ENCODE measurements around the gene CGB7. TPM values are rescaled to one million over a fixed set of nuclear protein-coding genes. Genes with fewer than 3 reads are reported as not detected.

CGB7 gene
- total RNA-seq, 1 donor from 2014 or later: not detected

- Mint-ChIP-seq H3K27me3 (ENCODE audit: insufficient read depth, low read depth) (no peaks in the 10 kb centered on the region), H3K9me3 (no peaks in the 10 kb centered on the region), H3K4me3 (no peak overlapping the region), H3K27ac (no peak overlapping the region), H3K4me1 (no peaks in the 10 kb centered on the region), H3K36me3 (peaks cover 13% of the 10 kb centered on the region)
- TF ChIP-seq EZH2 (IDR thresholded peaks at IDR 0.05) (no peak), EZH2phosphoT487 (IDR thresholded peaks at IDR 0.05) (no peak), CTCF (IDR thresholded peaks at IDR 0.05) (no peak)
- H3F3A ChIP-seq (ENCODE audit: low read depth): no peaks in the 10 kb centered on the region
- H3K9ac ChIP-seq: no peak overlapping the region
- DNase-seq (ENCODE audit: low spot score): no peak
- no peaks in the 10 kb centered on the region for H3K79me2 ChIP-seq (ENCODE audit: low read depth)
- H3K36me3 ChIP-seq: no peaks in the 10 kb centered on the region
- H3K4me1 ChIP-seq: no peaks in the 10 kb centered on the region
- no peak overlapping the region for H3K27ac ChIP-seq
- H2AFZ ChIP-seq (replicated peaks): no peak overlapping the region
- H4K20me1 ChIP-seq (ENCODE audit: low read depth): no peaks in the 10 kb centered on the region
- no peak overlapping the region for H3K4me2 ChIP-seq
- H3K27me3 ChIP-seq: no peaks in the 10 kb centered on the region
- H3K9me3 ChIP-seq (ENCODE audit: low read depth): no peaks in the 10 kb centered on the region
- H3K4me3 ChIP-seq: no peak overlapping the region
These were observed 47.7 kb downstream of the CGB7 start for GRCh38 chr19:49009828-49010227.

- no peaks in the 10 kb centered on the region for H3K36me3 ChIP-seq
- Mint-ChIP-seq H3K27ac (no peak overlapping the region), H3K4me3 (no peak overlapping the region), H3K36me3 (peaks cover 12% of the 10 kb centered on the region), H3K27me3 (ENCODE audit: insufficient read depth, low read depth) (no peaks in the 10 kb centered on the region), H3K4me1 (no peaks in the 10 kb centered on the region), H3K9me3 (no peaks in the 10 kb centered on the region)
- no peak overlapping the region for H2AFZ ChIP-seq (replicated peaks)
- no peak overlapping the region for H3K4me3 ChIP-seq
- H3K4me1 ChIP-seq: no peaks in the 10 kb centered on the region
- H3K79me2 ChIP-seq (ENCODE audit: low read depth): no peaks in the 10 kb centered on the region
- H3K9ac ChIP-seq: no peak overlapping the region
- H3K9me3 ChIP-seq (ENCODE audit: low read depth): no peaks in the 10 kb centered on the region
- H3K27ac ChIP-seq: no peak overlapping the region
- H3F3A ChIP-seq (ENCODE audit: low read depth): no peaks in the 10 kb centered on the region
- TF ChIP-seq CTCF (IDR thresholded peaks at IDR 0.05): no peak
- TF ChIP-seq EZH2phosphoT487 (IDR thresholded peaks at IDR 0.05): no peak
- no peak for TF ChIP-seq EZH2 (IDR thresholded peaks at IDR 0.05)
- H3K4me2 ChIP-seq: no peak overlapping the region
- H4K20me1 ChIP-seq (ENCODE audit: low read depth): no peaks in the 10 kb centered on the region
- no peaks in the 10 kb centered on the region for H3K27me3 ChIP-seq
- no peak for DNase-seq (ENCODE audit: low spot score)
These were observed 50.6 kb downstream of the CGB7 start for GRCh38 chr19:49006905-49007304.

- Mint-ChIP-seq H3K36me3 (peaks cover 9% of the 10 kb centered on the region), H3K27ac (no peak overlapping the region), H3K9me3 (no peaks in the 10 kb centered on the region), H3K27me3 (ENCODE audit: insufficient read depth, low read depth) (peaks cover 2% of the 10 kb centered on the region), H3K4me1 (peaks cover under 1% of the 10 kb centered on the region), H3K4me3 (no peak overlapping the region)
- Histone ChIP-seq H3K4me3 (no peak overlapping the region), H3K27me3 (no peaks in the 10 kb centered on the region), H3K79me2 (ENCODE audit: low read depth) (peaks cover 7% of the 10 kb centered on the region), H2AFZ (replicated peaks) (no peak overlapping the region), H3K36me3 (no peaks in the 10 kb centered on the region), H4K20me1 (ENCODE audit: low read depth) (no peaks in the 10 kb centered on the region), H3K9me3 (ENCODE audit: low read depth) (no peaks in the 10 kb centered on the region), H3K4me1 (no peaks in the 10 kb centered on the region), H3K27ac (no peak overlapping the region), H3F3A (ENCODE audit: low read depth) (peaks cover under 1% of the 10 kb centered on the region), H3K9ac (no peak overlapping the region), H3K4me2 (no peak overlapping the region)
- DNase-seq (ENCODE audit: low spot score): no peak
- no peak for TF ChIP-seq CTCF (IDR thresholded peaks at IDR 0.05)
- no peak for TF ChIP-seq EZH2phosphoT487 (IDR thresholded peaks at IDR 0.05)
- no peak for TF ChIP-seq EZH2 (IDR thresholded peaks at IDR 0.05)
These were observed 52.5 kb downstream of the CGB7 start for GRCh38 chr19:49004964-49005614.

Small RNAs within 50 kb of the gene (microRNA-seq; reads per million reads assigned to microRNA genes)
- 0.54 reads per million for gene MIR6798

Small RNAs within 50 kb of the gene (small RNA-seq; reads per million reads assigned to genes)
- not detected for gene MIR6798
- gene RN7SL708P: not detected

Other genes starting within 250 kb of the CGB7 start
- 33.5 and 63.2 TPM in 2 replicates for gene BCAT2, start 246.7 kb downstream of the CGB7 start, total RNA-seq (ENCODE audit: low replicate concordance)
- 11.2 and 27.6 TPM in 2 replicates for gene HSD17B14, start 221.3 kb downstream of the CGB7 start, total RNA-seq (ENCODE audit: low replicate concordance)
- gene PLEKHA4, start 189.1 kb downstream of the CGB7 start, total RNA-seq (ENCODE audit: low replicate concordance): 6.2 and 6.3 TPM in 2 replicates
- 10.6 and 19.1 TPM in 2 replicates for gene PPP1R15A, start 185.3 kb downstream of the CGB7 start, total RNA-seq (ENCODE audit: low replicate concordance)
- 0.26 and 0.40 TPM in 2 replicates for gene TULP2, start 159.0 kb downstream of the CGB7 start, total RNA-seq (ENCODE audit: low replicate concordance)
- gene NUCB1, start 157.4 kb downstream of the CGB7 start, total RNA-seq (ENCODE audit: low replicate concordance): 73.5 and 158 TPM in 2 replicates
- gene DHDH, start 124.0 kb downstream of the CGB7 start, total RNA-seq (ENCODE audit: low replicate concordance): 1.6 TPM in 1 of 2 replicates, not detected in the other
- 35.8 and 79.2 TPM in 2 replicates for gene BAX, start 102.9 kb downstream of the CGB7 start, total RNA-seq (ENCODE audit: low replicate concordance)
- 989 and 1,798 TPM in 2 replicates for gene FTL, start 92.4 kb downstream of the CGB7 start, total RNA-seq (ENCODE audit: low replicate concordance)
- gene GYS1, start 64.4 kb downstream of the CGB7 start, total RNA-seq (ENCODE audit: low replicate concordance): 17.7 and 38.7 TPM in 2 replicates
- gene RUVBL2, start 63.9 kb downstream of the CGB7 start, total RNA-seq (ENCODE audit: low replicate concordance): 67.0 and 157 TPM in 2 replicates
- gene LHB, start 40.7 kb downstream of the CGB7 start, total RNA-seq (ENCODE audit: low replicate concordance): not detected in 2 replicates
- not detected in 2 replicates for gene CGB3, start 33.4 kb downstream of the CGB7 start, total RNA-seq (ENCODE audit: low replicate concordance)
- gene CGB2, start 25.9 kb downstream of the CGB7 start, total RNA-seq (ENCODE audit: low replicate concordance): 1.0 TPM in 1 of 2 replicates, not detected in the other
- not detected in 2 replicates for gene CGB1, start 20.9 kb downstream of the CGB7 start, total RNA-seq (ENCODE audit: low replicate concordance)
- not detected in 2 replicates for gene CGB5, start 13.9 kb downstream of the CGB7 start, total RNA-seq (ENCODE audit: low replicate concordance)
- gene CGB8, start 8.6 kb downstream of the CGB7 start, total RNA-seq (ENCODE audit: low replicate concordance): not detected in 2 replicates
- 0.46 and 3.8 TPM in 2 replicates for gene NTF4, start 7.1 kb upstream of the CGB7 start, total RNA-seq (ENCODE audit: low replicate concordance)
- gene KCNA7, start 14.9 kb upstream of the CGB7 start, total RNA-seq (ENCODE audit: low replicate concordance): 0.11 TPM in 1 of 2 replicates, not detected in the other
- gene SNRNP70, start 27.7 kb upstream of the CGB7 start, total RNA-seq (ENCODE audit: low replicate concordance): 162 and 365 TPM in 2 replicates
- gene LIN7B, start 56.6 kb upstream of the CGB7 start, total RNA-seq (ENCODE audit: low replicate concordance): 9.2 and 9.7 TPM in 2 replicates
- gene C19orf73, start 61.4 kb upstream of the CGB7 start, total RNA-seq (ENCODE audit: low replicate concordance): 1.7 TPM in 1 of 2 replicates, not detected in the other
- gene PPFIA3, start 61.8 kb upstream of the CGB7 start, total RNA-seq (ENCODE audit: low replicate concordance): 1.8 and 12.0 TPM in 2 replicates
- 0.31 TPM in 1 of 2 replicates, not detected in the other for gene HRC, start 97.6 kb upstream of the CGB7 start, total RNA-seq (ENCODE audit: low replicate concordance)
- gene TRPM4, start 100.0 kb upstream of the CGB7 start, total RNA-seq (ENCODE audit: low replicate concordance): 3.1 and 11.2 TPM in 2 replicates

All from neural progenitor cell (in vitro differentiated cells).